HG02970 (cell line): ENCODE measurements around the gene PARVA.

Experiments used
- ATAC-seq: cut with Tn5 transposase; IDR thresholded peaks from one replicate; pipeline ENCODE4 v1.9.1; 2021; ENCODE audit warnings: mild to moderate bottlenecking, moderate library complexity, moderate number of reproducible peaks; ENCODE audit not compliant: unreplicated experiment, low FRiP score

The PARVA gene

DNA sequence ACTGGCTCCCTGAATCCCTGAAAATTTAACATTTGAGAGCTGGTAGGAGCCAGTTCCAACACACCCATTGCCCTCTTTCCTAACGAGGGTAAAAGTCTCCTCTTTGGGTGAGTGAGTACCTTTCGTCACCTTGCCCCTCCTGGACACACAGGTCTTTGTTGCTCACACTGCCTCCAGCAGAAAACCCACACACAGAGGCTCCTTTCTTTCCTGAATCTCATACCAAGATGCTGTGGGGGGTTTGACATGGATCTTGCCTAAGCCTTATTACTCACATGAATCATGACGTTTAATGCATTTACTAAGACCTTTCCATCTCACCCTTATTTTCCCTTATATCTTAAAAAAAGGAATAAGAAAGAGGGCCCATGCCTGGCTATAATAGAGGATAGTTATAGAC lies 53.0 kb downstream of the PARVA start:
- no peak for ATAC-seq

DNA sequence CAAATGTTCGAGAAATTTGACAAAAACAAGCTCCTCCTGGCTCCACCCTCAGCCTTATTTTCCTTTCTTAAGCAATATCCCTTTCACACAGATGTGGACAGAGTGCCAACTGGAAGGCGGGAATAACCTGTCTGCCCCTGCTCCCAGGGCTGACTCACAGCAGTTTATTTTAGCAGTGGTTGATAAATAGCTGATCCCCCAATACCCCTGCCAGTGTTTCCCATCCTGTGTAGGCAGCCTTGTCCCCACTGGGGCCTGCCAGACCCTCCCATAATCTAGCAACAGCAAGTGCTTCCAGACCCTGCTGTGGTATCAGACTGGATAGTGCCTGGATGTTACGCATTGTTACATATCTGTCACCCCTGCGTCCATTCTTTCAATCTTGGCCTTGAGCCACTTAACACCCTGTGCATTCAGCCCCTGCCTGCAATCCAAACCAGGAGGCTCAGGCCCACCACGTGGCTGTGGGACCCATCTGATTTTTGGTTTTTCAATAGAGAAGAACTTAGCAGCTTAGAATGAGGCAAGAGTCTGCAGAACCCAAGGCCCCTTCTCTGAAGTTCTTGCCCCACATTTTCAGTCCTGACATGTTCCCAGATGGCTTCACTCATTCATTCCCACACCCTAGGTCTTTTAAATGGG lies 53.7 kb downstream of the PARVA start:
- no peak for ATAC-seq

DNA sequence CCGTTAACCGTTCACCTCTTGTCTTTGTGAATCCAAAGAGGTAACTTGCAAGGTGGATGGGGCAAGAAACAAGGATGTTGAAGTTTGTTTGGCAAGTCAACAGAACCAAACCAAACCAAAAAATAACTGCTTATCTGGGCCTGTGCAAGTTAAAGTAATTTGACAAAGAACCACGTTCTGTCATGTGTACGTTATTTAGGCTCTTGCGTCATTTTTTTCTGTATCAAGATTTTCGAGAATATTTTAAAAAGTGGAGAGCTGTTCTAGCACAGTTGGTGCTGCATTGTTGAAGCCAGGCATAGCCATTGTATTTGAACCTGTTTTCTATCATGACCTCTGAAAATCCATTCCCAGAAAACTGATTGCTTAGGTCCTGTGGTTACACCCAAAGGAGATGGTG lies 55.1 kb downstream of the PARVA start:
- ATAC-seq = no peak

DNA sequence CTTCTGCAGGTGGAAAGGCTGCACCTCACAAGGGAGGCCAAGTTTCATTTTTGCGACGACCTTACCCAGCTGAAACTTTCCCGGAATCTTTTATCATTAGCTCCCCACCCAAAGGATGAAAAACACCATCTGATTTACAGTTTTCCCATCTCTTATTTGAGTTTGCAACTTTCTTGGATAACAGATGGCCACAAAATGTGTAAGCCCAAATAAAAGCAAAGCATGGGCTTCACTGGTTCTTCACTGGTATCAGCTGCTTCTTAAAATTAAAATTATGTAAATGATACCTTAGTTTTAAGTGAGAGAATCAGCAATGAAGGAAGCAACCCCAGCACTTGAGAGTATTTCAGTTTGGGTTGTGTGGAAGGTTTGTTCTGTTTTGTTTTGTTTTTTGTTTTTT lies 55.8 kb downstream of the PARVA start:
- ATAC-seq = no peak

DNA sequence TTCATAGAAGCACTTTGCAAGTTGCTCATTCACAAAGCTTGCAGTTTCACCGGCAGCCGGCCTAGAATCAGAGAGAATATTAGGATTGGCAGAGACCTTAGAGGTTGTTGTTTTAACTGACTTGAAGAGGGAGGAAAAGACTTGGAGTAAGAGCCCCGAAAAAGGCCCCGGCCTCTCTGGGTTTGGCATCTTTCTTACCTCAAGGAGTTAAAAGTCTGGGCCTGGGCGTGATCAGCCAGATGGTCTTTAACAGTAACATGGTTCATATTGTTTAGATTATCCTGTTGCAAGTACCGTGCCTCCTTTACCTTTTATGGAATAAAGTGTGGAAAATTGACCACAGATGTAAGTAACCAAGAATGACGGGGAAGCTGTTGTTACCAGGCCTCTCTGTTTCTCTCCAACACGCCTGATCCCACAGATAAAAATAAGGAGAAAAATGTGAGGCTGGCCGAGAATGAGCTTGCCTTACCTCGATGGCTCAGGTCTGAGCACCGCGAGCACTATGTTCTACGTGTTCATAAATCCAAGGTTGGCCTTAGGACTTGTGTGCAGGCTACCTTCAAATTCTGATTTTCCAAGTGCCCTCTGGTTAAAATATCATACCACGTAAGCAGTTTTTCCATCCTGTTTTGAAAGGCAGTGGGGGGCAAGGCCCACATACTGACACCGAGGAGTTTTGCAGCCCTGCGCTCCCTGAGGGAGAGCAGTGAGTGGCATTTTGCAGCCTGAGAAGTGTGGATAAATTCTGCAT lies 56.4 kb downstream of the PARVA start:
- no peak for ATAC-seq

DNA sequence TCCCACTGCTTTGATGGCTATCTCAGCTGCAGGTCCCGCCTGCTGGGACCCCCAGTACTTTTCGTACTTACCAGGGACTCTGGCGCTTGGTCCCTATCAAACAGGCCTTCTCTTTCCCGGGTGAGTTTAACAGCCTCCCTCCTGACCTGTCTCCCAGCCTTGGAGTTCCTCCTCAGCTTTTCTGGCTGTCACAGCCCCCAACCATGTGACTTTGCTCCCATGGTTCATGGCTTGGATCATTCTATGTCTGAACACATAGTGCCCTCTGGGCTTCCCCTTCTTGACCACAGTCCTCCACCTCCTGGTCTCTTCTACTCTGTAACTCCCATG lies 56.9 kb downstream of the PARVA start:
- ATAC-seq = no peak

DNA sequence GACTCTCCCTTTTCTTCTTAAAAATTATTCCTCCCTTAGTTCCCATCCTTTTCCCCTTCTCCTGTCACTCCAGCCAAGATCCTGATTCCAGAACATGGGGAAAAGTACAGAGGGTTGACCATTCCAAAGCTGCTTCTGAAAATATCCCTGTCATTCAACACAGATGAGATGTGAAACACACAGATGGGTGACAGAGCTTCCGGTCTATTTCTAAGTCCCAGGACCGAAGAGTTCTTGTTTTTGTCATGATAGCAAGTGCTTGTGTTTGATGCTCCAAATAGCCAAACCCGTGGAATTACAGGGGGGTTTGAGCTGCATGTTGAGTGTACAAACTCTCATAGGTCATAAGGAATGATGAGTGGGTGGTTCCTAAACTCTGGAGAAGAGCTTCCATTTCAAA lies 57.9 kb downstream of the PARVA start:
- no peak for ATAC-seq

DNA sequence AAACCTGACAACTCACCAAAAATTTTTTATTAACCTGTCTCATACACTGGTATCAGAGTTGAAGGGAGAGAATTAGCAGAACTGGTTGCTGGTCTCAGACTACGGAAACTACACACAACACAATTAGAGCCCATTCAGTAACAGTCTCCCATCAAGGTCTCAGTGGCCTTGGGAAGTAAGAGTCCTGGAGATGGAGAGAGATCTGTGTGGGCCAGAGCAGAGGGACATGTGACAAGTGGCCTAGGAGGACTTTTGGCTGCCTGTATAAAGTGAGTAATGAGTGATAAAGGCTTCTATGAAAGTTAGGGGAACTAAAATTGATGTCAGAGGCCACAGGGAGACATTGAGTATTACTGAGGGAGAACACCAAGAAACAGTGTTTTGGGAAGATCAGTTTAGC lies 58.9 kb downstream of the PARVA start:
- ATAC-seq = no peak

DNA sequence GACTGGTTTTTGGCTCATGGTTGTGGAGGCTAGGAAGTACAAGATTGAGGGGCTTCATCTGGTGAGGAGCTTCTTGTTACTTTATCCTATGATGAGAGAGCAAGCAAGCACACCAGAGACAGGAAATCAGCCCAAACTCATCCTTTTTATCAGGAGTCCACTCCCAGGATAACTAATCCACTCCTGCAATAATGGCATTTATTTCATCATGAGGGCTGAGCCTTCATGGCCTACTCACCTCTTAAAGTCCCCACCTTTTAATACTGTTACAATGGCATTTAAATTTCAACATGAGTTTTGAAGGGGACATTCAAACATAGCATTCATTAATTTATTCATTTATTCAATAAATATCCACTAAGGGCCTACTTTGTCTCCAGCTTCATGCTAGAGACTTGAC lies 60.9 kb downstream of the PARVA start:
- no peak for ATAC-seq

DNA sequence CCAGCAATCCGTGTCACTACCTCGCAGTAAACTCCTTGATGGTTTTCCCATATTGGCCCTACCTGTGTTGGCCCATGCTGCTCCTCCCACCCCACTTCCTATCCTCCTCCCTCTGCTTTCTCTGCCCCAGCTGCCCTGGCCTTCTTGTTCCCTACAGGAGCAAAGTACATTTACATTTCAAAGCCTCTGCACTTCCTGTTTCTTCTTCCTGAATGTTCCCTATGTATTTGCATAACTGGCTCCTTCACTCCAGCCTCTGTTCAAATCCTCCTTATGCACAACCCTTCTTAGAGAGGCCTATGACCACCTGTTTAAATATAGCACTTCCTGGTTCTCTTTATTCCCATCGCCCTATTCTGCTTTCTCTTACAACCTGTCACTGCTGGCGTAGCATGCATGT lies 62.2 kb downstream of the PARVA start:
- no peak for ATAC-seq

DNA sequence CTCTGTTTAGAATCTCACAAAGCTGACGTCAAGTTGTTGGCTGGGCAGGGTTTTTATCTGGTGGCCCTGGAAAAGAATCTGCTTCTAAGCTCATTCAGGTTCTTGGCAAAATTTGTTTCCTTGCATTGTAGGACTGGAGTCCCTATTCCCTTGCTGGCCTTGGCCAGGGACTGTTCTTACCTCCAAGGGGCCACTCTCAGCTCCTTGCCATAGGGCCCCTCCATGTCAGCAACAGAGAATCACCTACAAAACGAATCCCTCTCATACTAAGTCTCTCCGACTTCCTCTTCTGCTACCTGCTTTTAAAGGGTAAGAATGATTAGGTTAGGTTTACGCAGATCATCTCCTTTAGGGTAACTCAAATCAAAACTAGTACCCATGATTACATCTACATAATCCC lies 63.2 kb downstream of the PARVA start:
- ATAC-seq = no peak

DNA sequence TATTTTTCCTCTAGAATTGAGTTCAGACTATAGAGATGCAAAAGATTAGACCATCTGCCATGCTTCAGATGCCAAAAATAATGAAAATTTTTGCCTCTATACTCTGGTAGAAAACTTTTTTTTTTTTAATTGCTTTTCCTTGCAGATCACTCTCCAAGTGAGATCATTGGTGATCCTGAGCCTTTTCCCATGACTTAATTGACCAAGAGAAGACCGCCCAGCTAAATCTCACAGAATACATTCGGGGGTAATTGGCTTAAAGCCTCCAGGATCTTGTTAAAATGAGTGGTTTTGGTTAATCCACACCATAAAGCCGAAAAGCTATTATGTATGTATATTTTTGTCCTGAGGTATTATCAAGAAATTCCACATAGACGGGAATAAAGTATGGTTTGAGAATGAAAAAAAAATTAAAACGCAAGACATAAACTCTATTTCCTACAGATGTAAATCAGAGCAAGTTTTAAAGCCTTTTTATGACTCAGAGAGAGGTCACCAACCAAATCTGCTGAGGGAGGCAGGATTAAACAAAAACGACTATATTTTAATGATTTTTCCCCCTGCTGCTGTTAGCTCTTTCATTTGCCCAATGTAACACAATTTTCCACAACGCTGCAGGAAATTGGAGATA lies 64.0 kb downstream of the PARVA start:
- no peak for ATAC-seq

DNA sequence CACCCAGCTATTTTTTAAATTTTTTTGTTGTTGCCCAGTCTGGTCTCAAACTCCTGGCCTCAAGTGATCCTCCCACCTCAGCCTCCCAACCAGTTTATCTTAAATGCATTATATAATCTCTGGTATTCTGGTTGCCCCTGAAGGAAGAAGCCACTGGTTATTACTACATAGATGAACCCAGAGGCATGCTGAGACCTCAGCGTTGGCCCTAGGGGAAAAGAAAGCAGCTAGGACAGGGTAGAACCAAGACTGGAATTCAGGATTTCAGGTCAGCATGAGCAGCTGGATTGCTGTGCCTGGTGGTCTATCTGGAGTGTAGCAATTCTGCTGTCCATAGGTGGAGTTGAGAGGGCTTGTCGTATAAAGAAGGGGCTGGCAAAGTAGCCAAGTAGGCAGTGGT lies 67.2 kb downstream of the PARVA start:
- no peak for ATAC-seq

DNA sequence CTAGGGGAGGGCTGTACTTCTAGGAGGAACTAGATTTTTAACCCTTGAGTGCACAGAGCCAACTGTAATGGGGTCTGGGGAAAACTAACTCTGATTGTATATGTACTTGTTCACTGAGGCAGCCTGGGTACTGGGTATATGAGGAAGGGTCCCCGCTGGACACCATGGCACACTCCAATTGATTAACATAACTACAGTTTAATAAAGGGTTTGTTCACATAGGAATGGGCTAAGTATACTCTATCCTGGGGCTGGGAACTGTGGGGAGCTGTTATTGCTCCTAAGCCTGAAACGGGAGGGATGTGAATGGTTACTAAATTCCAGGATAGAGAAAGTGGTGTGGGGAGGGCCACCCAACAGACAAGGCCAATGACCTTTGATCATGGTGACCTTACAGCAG lies 67.6 kb downstream of the PARVA start:
- no peak for ATAC-seq

DNA sequence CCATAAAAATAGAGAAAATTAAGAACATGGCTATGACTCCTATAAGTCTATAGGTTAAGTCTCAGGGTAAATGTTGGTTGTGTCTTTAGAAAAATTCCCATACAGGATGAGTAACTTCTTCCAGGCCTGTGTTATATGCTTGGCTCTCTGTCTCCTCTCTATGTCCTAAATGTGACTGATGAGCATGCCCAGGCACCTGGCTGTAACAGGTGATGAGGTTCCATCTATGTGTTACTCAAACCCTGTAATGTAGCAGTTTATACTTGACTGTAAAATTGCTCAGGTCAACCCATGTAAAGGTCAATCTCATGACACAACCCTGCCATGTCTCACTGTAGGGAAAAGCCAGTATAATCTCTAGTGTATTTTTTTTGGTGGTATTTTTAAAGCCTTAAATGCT lies 69.5 kb downstream of the PARVA start:
- ATAC-seq = no peak

DNA sequence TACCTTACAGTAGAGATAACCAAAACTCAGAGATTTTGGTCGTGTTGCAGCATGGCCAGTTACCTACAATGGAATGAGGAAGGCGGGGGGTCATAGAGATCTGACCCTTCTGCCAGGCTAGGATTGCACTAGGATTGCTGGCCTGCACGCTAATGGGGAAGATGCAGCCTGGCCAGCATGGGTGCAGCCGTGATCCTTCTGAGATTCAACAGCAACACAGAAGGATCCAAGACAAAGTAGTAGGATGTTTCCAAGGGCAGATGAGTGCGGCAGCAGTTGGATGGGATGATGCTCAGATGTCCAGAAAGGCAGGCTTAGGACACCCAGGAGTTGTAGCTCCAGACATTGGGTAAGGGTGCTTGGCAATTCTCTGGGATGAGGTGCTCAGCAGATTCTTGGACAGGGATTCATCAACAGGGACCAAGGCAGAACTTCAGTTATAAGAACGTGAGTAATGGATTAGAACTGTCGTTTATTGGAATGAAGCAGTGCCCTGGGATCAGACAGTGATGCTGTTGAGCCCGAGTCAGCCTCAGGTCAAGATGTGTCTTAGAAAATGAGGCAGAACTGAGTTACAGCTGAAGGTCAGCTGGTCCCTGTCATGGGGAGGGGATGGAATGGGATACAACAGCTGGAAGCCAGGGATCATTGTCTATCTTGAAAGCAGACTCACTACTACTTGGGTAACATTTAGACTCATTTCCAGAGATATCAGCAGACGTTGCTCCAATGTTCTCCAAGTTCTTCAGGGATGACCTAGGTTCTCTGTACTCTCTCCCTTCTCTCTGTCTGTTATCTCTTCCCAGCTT lies 71.0 kb downstream of the PARVA start:
- no peak for ATAC-seq

DNA sequence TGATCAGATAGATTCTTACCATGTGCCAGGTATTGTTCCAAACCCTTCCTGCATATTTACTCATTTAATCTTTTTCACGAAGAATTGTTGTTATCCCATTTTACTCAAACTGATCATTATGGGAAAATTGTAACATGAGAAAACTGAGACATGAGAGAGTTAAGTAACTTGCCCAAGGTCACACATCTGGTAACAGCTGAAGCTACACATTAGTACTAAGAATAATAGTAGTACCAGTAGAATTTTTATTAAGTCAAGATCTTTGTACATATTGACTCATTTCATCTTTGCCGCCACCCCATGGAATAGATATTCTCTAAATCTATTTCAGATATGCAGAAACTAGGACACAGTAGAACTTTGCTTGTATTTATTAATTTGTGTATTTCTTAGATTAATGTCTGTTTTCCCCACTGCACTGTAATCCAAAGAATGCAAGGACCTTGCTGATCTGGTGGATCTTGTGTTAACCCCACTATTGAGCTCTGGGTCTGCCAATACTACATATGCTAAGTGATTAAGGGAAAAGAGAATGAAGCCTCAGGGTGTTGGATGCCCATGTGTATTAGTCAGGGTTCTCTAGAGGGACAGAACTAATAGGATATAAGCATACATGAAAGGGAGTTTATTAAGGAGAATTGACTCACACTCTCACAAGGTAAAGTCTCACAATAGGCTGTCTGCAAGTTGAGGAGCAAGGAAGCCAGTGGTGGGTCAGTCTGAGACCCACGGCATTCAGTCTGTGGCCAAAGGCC lies 72.8 kb downstream of the PARVA start:
- ATAC-seq = no peak

DNA sequence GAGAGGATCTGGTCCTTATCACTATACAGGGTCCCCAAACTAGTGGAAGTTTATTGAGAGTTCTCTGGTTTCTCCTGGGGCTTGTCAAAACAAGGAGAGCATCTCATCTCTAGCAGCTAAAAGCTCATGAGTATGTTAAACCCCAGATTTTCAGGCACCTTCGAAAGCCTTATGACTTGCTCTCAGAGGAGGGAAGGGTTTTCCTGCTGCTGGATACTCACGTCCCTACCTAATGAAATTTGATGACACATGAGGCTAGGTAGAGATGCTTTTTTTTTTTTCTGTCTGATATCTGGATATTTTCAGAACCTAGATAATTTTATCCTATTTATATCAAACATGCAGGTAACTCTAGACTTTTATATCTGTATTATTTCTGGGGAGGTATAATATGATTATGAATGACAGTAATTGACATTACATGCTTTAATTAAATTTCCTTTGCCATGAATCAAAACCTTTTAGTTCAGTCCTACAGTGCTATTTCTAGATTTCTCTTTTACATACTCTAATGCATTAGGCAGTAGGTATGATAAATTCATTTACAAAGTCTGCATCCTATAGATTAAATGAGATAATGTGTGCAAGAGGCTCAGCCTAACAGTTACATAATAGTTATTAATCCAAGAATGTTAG lies 73.9 kb downstream of the PARVA start:
- ATAC-seq = no peak

DNA sequence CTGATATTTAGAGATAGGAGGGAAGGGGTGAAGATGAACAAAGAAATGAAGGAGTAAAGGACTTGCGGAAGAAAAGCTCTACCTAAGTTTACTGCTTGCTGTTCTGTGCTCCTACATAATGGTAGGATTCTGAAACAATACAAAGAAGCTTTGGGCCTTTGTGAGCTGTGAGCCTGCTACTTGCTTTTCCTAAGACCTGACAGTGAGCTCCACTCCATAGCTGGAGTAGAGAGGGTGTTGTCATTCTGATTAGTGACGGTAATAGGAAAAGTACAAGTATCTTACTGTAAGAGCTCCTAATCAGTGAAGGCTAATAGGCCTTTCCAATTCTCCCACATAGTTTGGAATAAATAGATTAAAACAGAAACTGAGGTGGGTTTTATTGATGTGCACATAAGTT lies 75.9 kb downstream of the PARVA start:
- no peak for ATAC-seq

DNA sequence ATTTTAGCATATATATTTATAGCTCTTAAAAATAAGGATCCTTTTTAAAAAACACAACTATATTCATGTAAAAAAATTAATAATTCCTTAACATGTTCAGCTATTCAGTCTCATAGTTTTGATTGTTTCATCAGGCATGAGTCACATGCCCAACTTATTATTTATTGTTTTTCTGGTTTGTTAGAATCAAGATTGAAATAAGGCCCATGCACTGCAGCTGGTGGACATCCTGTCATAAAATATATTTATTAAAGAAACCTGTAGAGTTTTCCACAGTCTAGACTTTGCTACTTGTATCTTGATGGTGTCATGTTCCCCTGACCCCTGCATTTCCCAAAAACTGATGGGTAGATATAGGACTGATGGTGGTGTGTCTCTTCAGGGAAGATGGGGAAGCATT lies 77.4 kb downstream of the PARVA start:
- ATAC-seq = no peak
